Activated B cell treated with CpG ODN at 0.5 μM for 24 hours (primary cell): ENCODE results near the gene CARS2. TPM values are rescaled to one million over a fixed set of nuclear protein-coding genes. Genes with fewer than 3 reads are reported as not detected.

Source experiments
- ATAC-seq: fragments of 200-7000 bp; cut with Tn5 transposase; one replicate; pipeline ENCODE4 v1.10.0; 2021; ENCODE audit warnings: low read depth, mild to moderate bottlenecking, moderate library complexity
- CTCF ChIA-PET: fragments of 350-600 bp; sonication (Branson Sonifier 250); formaldehyde crosslinking; loops from one replicate; lab custom pipeline; 2021; ENCODE audit warnings: antibody characterized with exemption; lab: Charles Lee
- POLR2A ChIA-PET: fragments of 350-600 bp; sonication (Branson Sonifier 250); formaldehyde crosslinking; loops from one replicate; lab custom pipeline; 2021; ENCODE audit warnings: antibody characterized with exemption; lab: Charles Lee
- DNase-seq: peaks from one replicate; pipeline ENCODE4 v3.0.0; 2022
- H3K27ac Mint-ChIP-seq: one replicate; pipeline ENCODE4 v1.8.0; 2020; ENCODE audit warnings: mixed read lengths
- H3K27me3 Mint-ChIP-seq: one replicate; pipeline ENCODE4 v1.8.0; 2021; ENCODE audit warnings: mixed read lengths
- H3K36me3 Mint-ChIP-seq: one replicate; pipeline ENCODE4 v1.8.0; 2021; ENCODE audit warnings: low read depth, mixed read lengths
- H3K4me1 Mint-ChIP-seq: one replicate; pipeline ENCODE4 v1.8.0; 2021; ENCODE audit warnings: mixed read lengths
- H3K4me3 Mint-ChIP-seq: one replicate; pipeline ENCODE4 v1.8.0; 2020; ENCODE audit warnings: mild to moderate bottlenecking, mixed read lengths
- H3K9me3 Mint-ChIP-seq: one replicate; pipeline ENCODE4 v1.8.0; 2020; ENCODE audit warnings: mixed read lengths
- intact Hi-C: fragments of 100-400 bp; cut with micrococcal nuclease; formaldehyde crosslinking; loops from one replicate; pipeline ENCODE4 v1.15.1; 2024
- total RNA-seq: library from RNA; stranded (reverse); gene quantifications from 2 replicates; pipeline ENCODE4 v1.2.3, GENCODE V29; 2022
- TF ChIP-seq, protein P1 (sequence below): fragments of 200-600 bp; IDR thresholded peaks from one replicate; pipeline ENCODE4 v1.8.0; 2022; ENCODE audit warnings: antibody characterized with exemption, mild to moderate bottlenecking

The CARS2 gene
- total RNA-seq, 1 donor from 2014 or later = 115 TPM

GRCh38 chr13:110684388-110685056, 21.4 kb downstream of the CARS2 start:
- DNase-seq = no peak
- no peak for ATAC-seq
- Mint-ChIP-seq H3K27ac (no peak overlapping the region), H3K9me3 (no peaks in the 10 kb centered on the region), H3K4me3 (no peak overlapping the region), H3K36me3 (peaks cover 74% of the 10 kb centered on the region), H3K4me1 (peaks cover 7% of the 10 kb centered on the region), H3K27me3 (no peaks in the 10 kb centered on the region)
- intact Hi-C loops = no loop called here
- TF ChIP-seq, protein P1, sequence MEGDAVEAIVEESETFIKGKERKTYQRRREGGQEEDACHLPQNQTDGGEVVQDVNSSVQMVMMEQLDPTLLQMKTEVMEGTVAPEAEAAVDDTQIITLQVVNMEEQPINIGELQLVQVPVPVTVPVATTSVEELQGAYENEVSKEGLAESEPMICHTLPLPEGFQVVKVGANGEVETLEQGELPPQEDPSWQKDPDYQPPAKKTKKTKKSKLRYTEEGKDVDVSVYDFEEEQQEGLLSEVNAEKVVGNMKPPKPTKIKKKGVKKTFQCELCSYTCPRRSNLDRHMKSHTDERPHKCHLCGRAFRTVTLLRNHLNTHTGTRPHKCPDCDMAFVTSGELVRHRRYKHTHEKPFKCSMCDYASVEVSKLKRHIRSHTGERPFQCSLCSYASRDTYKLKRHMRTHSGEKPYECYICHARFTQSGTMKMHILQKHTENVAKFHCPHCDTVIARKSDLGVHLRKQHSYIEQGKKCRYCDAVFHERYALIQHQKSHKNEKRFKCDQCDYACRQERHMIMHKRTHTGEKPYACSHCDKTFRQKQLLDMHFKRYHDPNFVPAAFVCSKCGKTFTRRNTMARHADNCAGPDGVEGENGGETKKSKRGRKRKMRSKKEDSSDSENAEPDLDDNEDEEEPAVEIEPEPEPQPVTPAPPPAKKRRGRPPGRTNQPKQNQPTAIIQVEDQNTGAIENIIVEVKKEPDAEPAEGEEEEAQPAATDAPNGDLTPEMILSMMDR = no peak
- POLR2A ChIA-PET = interaction anchor here (0.7 kb wide), 1 partner anchor 27 kb away, joined by 3 read pairs; no protein-coding TSS in a partner anchor
- CTCF ChIA-PET = interaction anchor here (1.6 kb wide), 2 partner anchors 40 to 133 kb away, joined by 3 to 5 read pairs; no protein-coding TSS in a partner anchor

GRCh38 chr13:110683921-110684320, 22.0 kb downstream of the CARS2 start:
- intact Hi-C loops = loop anchor here (1.0 kb wide), 1 partner anchor 135 kb away; no protein-coding TSS in a partner anchor
- no peaks in the 10 kb centered on the region for H3K9me3 Mint-ChIP-seq
- no peaks in the 10 kb centered on the region for H3K27me3 Mint-ChIP-seq
- peaks cover 8% of the 10 kb centered on the region for H3K4me1 Mint-ChIP-seq
- peaks cover 74% of the 10 kb centered on the region for H3K36me3 Mint-ChIP-seq
- POLR2A ChIA-PET = interaction anchor here (0.7 to 1.1 kb wide), 2 partner anchors 28 to 240 kb away, joined by 3 read pairs; no protein-coding TSS in a partner anchor
- H3K4me3 Mint-ChIP-seq = no peak overlapping the region
- ATAC-seq (no peak), DNase-seq (no peak)
- CTCF ChIA-PET = interaction anchor here (0.5 to 1.6 kb wide), 3 partner anchors 34 to 133 kb away, joined by 3 to 5 read pairs (median 3); no protein-coding TSS in a partner anchor
- TF ChIP-seq, protein P1 = no peak
- H3K27ac Mint-ChIP-seq = no peak overlapping the region

DNA sequence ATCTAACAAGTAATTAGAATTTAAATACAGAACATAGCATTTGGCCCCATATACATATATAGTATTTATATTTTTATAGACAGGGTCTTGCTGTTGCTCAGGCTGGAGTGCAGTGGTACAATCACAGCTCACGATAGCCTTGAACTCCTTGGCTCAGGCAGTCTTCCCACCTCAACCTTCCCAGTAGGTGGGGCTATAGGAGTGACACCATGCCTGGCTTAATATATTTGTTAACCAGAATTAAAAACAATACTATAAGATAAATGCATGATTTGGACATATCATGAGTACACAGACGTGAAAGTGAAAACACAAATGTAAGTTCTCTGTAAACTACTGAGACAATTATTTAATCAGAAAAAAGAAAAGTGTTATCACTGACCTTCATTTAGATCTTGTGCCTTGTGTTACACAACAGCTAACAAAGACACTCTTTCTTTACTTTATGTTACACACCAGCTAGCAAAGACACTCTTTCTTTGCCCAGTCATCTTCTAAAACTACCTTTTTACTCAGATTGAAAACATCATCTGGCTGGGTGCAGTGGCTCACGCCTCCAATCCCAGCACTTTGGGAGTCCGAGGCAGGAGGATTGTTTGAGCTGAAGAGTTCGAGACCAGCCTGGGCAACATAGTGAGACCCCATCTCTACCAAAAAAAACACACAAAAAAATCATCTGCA, 22.6 kb downstream of the CARS2 start:
- intact Hi-C loops = loop anchor here (1.0 kb wide), 1 partner anchor 136 kb away; no protein-coding TSS in a partner anchor
- Mint-ChIP-seq H3K27me3 (no peaks in the 10 kb centered on the region), H3K4me3 (no peak overlapping the region), H3K36me3 (peaks cover 74% of the 10 kb centered on the region), H3K4me1 (peaks cover 14% of the 10 kb centered on the region), H3K27ac (no peak overlapping the region), H3K9me3 (no peaks in the 10 kb centered on the region)
- no peak for DNase-seq
- no peak for ATAC-seq
- ChIA-PET CTCF (interaction anchor here (0.5 to 1.6 kb wide), 4 partner anchors 34 to 134 kb away, joined by 3 to 5 read pairs (median 3); no protein-coding TSS in a partner anchor), POLR2A (interaction anchor here (1.1 kb wide), 1 partner anchor 241 kb away, joined by 3 read pairs; no protein-coding TSS in a partner anchor)
- TF ChIP-seq, protein P1 = no peak

DNA sequence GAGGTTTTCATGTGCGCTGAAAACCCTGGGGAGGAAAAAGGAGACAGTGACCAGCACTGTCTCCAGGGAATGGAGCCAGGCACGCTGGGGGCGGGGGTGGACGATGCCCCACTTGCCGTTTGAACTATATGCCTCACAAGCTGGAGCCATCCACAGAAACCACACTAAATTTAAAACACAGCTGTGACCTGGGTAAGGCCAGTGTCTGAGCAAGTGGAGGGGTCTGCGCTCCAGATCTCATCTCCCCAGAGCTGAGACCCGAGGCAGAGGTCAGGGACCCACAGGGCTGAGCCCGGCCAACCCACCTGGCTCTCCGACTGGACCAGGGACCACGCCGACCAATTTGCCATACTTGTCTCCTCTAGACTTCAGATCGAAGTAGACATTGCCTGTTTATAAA, 23.2 kb downstream of the CARS2 start:
- peaks cover 20% of the 10 kb centered on the region for H3K4me1 Mint-ChIP-seq
- no peak overlapping the region for H3K4me3 Mint-ChIP-seq
- H3K27me3 Mint-ChIP-seq = no peaks in the 10 kb centered on the region
- ChIA-PET POLR2A (no interaction called here), CTCF (interaction anchor here (0.9 to 1.6 kb wide), 2 partner anchors 38 to 89 kb away, joined by 3 to 5 read pairs; no protein-coding TSS in a partner anchor)
- intact Hi-C loops = loop anchor here (1.0 kb wide), 1 partner anchor 137 kb away; no protein-coding TSS in a partner anchor
- no peaks in the 10 kb centered on the region for H3K9me3 Mint-ChIP-seq
- ATAC-seq (no peak), DNase-seq (no peak)
- TF ChIP-seq, protein P1 = no peak
- peaks cover 71% of the 10 kb centered on the region for H3K36me3 Mint-ChIP-seq
- no peak overlapping the region for H3K27ac Mint-ChIP-seq
